GM12878 (cell line): ENCODE measurements around the gene OTOR. TPM values are rescaled to one million over a fixed set of nuclear protein-coding genes. Genes with fewer than 3 reads are reported as not detected.

Source experiments
- ATAC-seq: fragments of 200-7000 bp; cut with Tn5 transposase; 3 replicates; pipeline ENCODE4 v1.9.1; 2020; ENCODE audit warnings: mild to moderate bottlenecking, moderate library complexity
- BruUV-seq: library from RNA; stranded (reverse); fragments of 400-500 nt; replicated peaks from 2 replicates; lab custom pipeline; 2021; lab: Mats Ljungman, UMichigan
- CTCF ChIA-PET: fragments of 300-600 bp; sonication (Branson Sonifier 250); formaldehyde crosslinking; extraction: SDS; loops from one replicate; lab custom pipeline; 2021; ENCODE audit warnings: inconsistent platforms; lab: Yijun Ruan, JAX
- POLR2A ChIA-PET: fragments of 350-600 bp; formaldehyde crosslinking; extraction: SDS; loops from one replicate; lab custom pipeline; 2021; ENCODE audit warnings: inconsistent platforms; lab: Charles Lee
- RAD21 ChIA-PET: fragments of 300-600 bp; sonication (Branson Sonifier 250); formaldehyde crosslinking; loops from one replicate; lab custom pipeline; 2023; ENCODE audit warnings: antibody characterized with exemption; ENCODE audit not compliant: unreplicated experiment; lab: Charles Lee
- SMC1A ChIA-PET: fragments of 300-600 bp; sonication (Branson Sonifier 250); formaldehyde crosslinking; loops from one replicate; lab custom pipeline; 2023; ENCODE audit not compliant: unreplicated experiment, uncharacterized antibody; lab: Charles Lee
- DNase-seq: peaks from one replicate; pipeline ENCODE4 v3.0.0-alpha.2; 2011; ENCODE audit warnings: low read depth, low spot score
- FAIRE-seq: peaks from 3 replicates; lab custom pipeline; 2011; peaks lifted over from hg19 to GRCh38; lab: Jason Lieb, UNC
- H2AFZ ChIP-seq: 2 replicates; pipeline ENCODE4 v1.6.0; 2011; ENCODE audit warnings: low read depth, low read length, control low read depth; ENCODE audit not compliant: control insufficient read depth
- H3K27ac ChIP-seq: 2 replicates; pipeline ENCODE4 v1.5.1; 2011; ENCODE audit warnings: control low read depth; ENCODE audit not compliant: control insufficient read depth, insufficient read depth
- H3K27me3 ChIP-seq, 2 experiments: replicated peaks in 1 of 2; 2 replicates each; pipeline versions ENCODE4 v1.6.0 to v1.6.1; 2011; ENCODE audit warnings: low read length in 1 of 2; ENCODE audit not compliant: control insufficient read depth in 2 of 2, insufficient read depth in 2 of 2
- H3K36me3 ChIP-seq, 2 experiments: 2 replicates each; pipeline ENCODE4 v1.5.1; 2011; ENCODE audit warnings: low read length in 1 of 2; ENCODE audit not compliant: control insufficient read depth in 2 of 2, insufficient read depth in 2 of 2
- H3K4me1 ChIP-seq: 2 replicates; pipeline ENCODE4 v1.6.1; 2011; ENCODE audit warnings: mild to moderate bottlenecking, low read length, moderate library complexity, mixed read lengths; ENCODE audit not compliant: control insufficient read depth, insufficient read depth
- H3K4me2 ChIP-seq: 2 replicates; pipeline ENCODE4 v1.6.0; 2011; ENCODE audit warnings: control low read depth; ENCODE audit not compliant: control insufficient read depth, insufficient read depth
- H3K4me3 ChIP-seq: fragments of 200-600 bp; sonication (generic); 2 replicates; pipeline ENCODE4 v1.5.1; 2016
- H3K79me2 ChIP-seq: 2 replicates; pipeline ENCODE4 v1.6.0; 2011; ENCODE audit warnings: low read length; ENCODE audit not compliant: control insufficient read depth, insufficient read depth
- H3K9ac ChIP-seq: 2 replicates; pipeline ENCODE4 v1.8.0; 2011; ENCODE audit warnings: low read length, control low read depth, mixed read lengths; ENCODE audit not compliant: control insufficient read depth, insufficient read depth
- H3K9me3 ChIP-seq: replicated peaks from 3 replicates; pipeline ENCODE4 v1.5.1; 2011; ENCODE audit warnings: mild to moderate bottlenecking, low read length; ENCODE audit not compliant: control insufficient read depth, insufficient read depth
- H4K20me1 ChIP-seq: 2 replicates; pipeline ENCODE4 v1.6.0; 2011; ENCODE audit not compliant: control insufficient read depth, insufficient read depth
- BCL11A ChIP-seq: IDR thresholded peaks from 2 replicates; pipeline ENCODE4 v1.6.1; 2011; ENCODE audit warnings: low read depth, low read length
- BCL3 ChIP-seq: IDR thresholded peaks from 2 replicates; pipeline ENCODE4 v1.6.1; 2011; ENCODE audit warnings: borderline replicate concordance, low read depth, mild to moderate bottlenecking, moderate library complexity, low read length; ENCODE audit not compliant: insufficient read depth, poor library complexity, severe bottlenecking
- CHD4 ChIP-seq: fragments of 200-600 bp; sonication (generic); IDR thresholded peaks from 2 replicates; pipeline ENCODE4 v1.6.1; 2016; ENCODE audit warnings: mild to moderate bottlenecking
- E4F1 ChIP-seq: fragments of 450-650 bp; IDR thresholded peaks from 2 replicates; pipeline ENCODE4 v1.6.1; 2018; ENCODE audit warnings: borderline replicate concordance, mild to moderate bottlenecking; ENCODE audit not compliant: partially characterized antibody
- EGR1 ChIP-seq, 2 experiments: IDR thresholded peaks; 1 replicate in 1 of 2; 2 replicates in 1 of 2; pipeline ENCODE4 v1.6.1; 2011 to 2012; ENCODE audit warnings: low read depth in 2 of 2, low read length in 2 of 2, borderline replicate concordance in 1 of 2, mild to moderate bottlenecking in 1 of 2, moderate library complexity in 1 of 2
- EP300 ChIP-seq, 2 experiments: fragments of 150-350 bp in 1 of 2; IDR thresholded peaks; 2 replicates each; pipeline ENCODE4 v1.6.1; 2011 to 2012; ENCODE audit warnings: low read depth in 2 of 2, low read length in 2 of 2, borderline replicate concordance in 1 of 2, improper control_type of control experiment in 1 of 2, inconsistent platforms in 1 of 2; ENCODE audit not compliant: control insufficient read depth in 1 of 2
- ESRRA ChIP-seq: IDR thresholded peaks from 2 replicates; pipeline ENCODE4 v1.6.1; 2012; ENCODE audit warnings: mild to moderate bottlenecking, low read length, improper control_type of control experiment
- HDAC2 ChIP-seq: fragments of 200-600 bp; sonication (generic); IDR thresholded peaks from 2 replicates; pipeline ENCODE4 v1.6.1; 2017
- HDAC6 ChIP-seq: fragments of 200-600 bp; sonication (generic); IDR thresholded peaks from one replicate; pipeline ENCODE4 v1.8.0; 2017; ENCODE audit warnings: antibody characterized with exemption; ENCODE audit not compliant: unreplicated experiment
- IKZF1 ChIP-seq: fragments of 450-650 bp; conservative IDR thresholded peaks from 2 replicates; pipeline ENCODE4 v1.6.1; 2017; ENCODE audit warnings: antibody characterized with exemption, mild to moderate bottlenecking
- KLF5 ChIP-seq: fragments of 450-650 bp; IDR thresholded peaks from 2 replicates; pipeline ENCODE4 v1.6.1; 2014; ENCODE audit warnings: mild to moderate bottlenecking; ENCODE audit not compliant: partially characterized antibody
- PAX8 ChIP-seq: fragments of 450-650 bp; IDR thresholded peaks from 2 replicates; pipeline ENCODE4 v1.6.1; 2017; ENCODE audit warnings: mild to moderate bottlenecking, moderate library complexity
- RELA ChIP-seq: fragments of 450-650 bp; IDR thresholded peaks from 2 replicates; pipeline ENCODE4 v1.8.0; 2014; ENCODE audit warnings: borderline replicate concordance; ENCODE audit not compliant: partially characterized antibody
- SIN3A ChIP-seq: IDR thresholded peaks from 2 replicates; pipeline ENCODE4 v1.6.1; 2012; ENCODE audit warnings: low read depth, low read length, improper control_type of control experiment
- SUZ12 ChIP-seq: fragments of 200-600 bp; sonication (generic); IDR thresholded peaks from one replicate; pipeline ENCODE4 v1.6.1; 2018; ENCODE audit warnings: antibody characterized with exemption, mild to moderate bottlenecking; ENCODE audit not compliant: unreplicated experiment
- WGBS: methylation state at CpG from one replicate; pipeline ENCODE4 v1.1.6; 2016; ENCODE audit warnings: low lambda C conversion rate; ENCODE audit not compliant: insufficient replicate concordance, insufficient coverage; ENCODE audit errors: missing lambda C conversion rate; 5-methylcytosine and 5-hydroxymethylcytosine counted together
- in situ Hi-C: fragments of 300-500 bp; cut with MboI; formaldehyde crosslinking; loops from 9 replicates; pipeline ENCODE4 v1.14.3; 2018; ENCODE audit warnings: mixed read lengths
- intact Hi-C: fragments of 100-400 bp; cut with micrococcal nuclease; formaldehyde crosslinking; loops from one replicate; pipeline ENCODE4 v1.14.2; 2022; ENCODE audit not compliant: unreplicated experiment
- polyA plus RNA-seq, 11 experiments: library from polyadenylated mRNA; depleted of rRNA in 4 of 11; unstranded in 6 of 11; stranded (reverse) in 5 of 11; fragments of >200 nt; fragmentation: Nextera tagmentation in 4 of 11; fragmentation: Illumina TruSeq in 1 of 11; extraction: Ambion mirVana in 4 of 11; extraction: Trizol in 1 of 11; gene quantifications; 1 replicate in 1 of 11; 2 replicates in 10 of 11; pipeline versions ENCODE4 v1.2.1 to v1.2.3, GENCODE V29; 2011 to 2016; ENCODE audit warnings: inconsistent platforms in 2 of 11, missing spikeins in 2 of 11, low read depth in 1 of 11
- total RNA-seq, 4 experiments: library from RNA; depleted of rRNA in 3 of 4; stranded (reverse); fragments of >200 nt in 3 of 4; fragmentation: Illumina TruSeq in 1 of 4; extraction: Trizol in 1 of 4; gene quantifications; 2 replicates each; pipeline versions ENCODE4 v1.2.1 to v1.2.3, GENCODE V29; 2013 to 2021

The OTOR gene
- total and polyA plus RNA-seq, 10 of the 15 experiments (the other 5 are each of a cell fraction or from before 2014, with no cell fraction given), result not detected

- Histone ChIP-seq H3K4me2 (no peak overlapping the region), H3K36me3 (no peaks in the 10 kb centered on the region), H3K4me3 (no peak overlapping the region), H4K20me1 (no peaks in the 10 kb centered on the region), H3K27ac (no peak overlapping the region), H2AFZ (no peak overlapping the region), H3K27me3 (no peaks in the 10 kb centered on the region), H3K9me3 (no peaks in the 10 kb centered on the region), H3K9ac (no peak overlapping the region), H3K79me2 (no peaks in the 10 kb centered on the region), H3K4me1 (no peaks in the 10 kb centered on the region)
- in situ Hi-C loops (no loop called here), intact Hi-C loops (no loop called here)
- DNase-seq (no peak), FAIRE-seq (no peak), ATAC-seq (no peak)
- TF ChIP-seq PAX8 (no peak), EP300 (IDR thresholded peaks at IDR 0.05; ENCODE audit: borderline replicate concordance in 1 of 2, control insufficient read depth in 1 of 2, low read depth in 2 of 2, low read length in 2 of 2) (no peak), BCL11A (no peak), HDAC2 (no peak), HDAC6 (no peak), ESRRA (no peak), RELA (no peak), EGR1 (IDR thresholded peaks at IDR 0.05; ENCODE audit: borderline replicate concordance in 1 of 2, low read depth in 2 of 2, low read length in 2 of 2) (no peak)
- RAD21 ChIA-PET, result no interaction called here
- no TSS peak for BruUV-seq
- WGBS, result 38% methylated on average over 1 of the region's 1 CpG
- CTCF ChIA-PET, result interaction anchor here (1.8 kb wide), 1 partner anchor 44 kb away, joined by 4 read pairs; no protein-coding TSS in a partner anchor
- POLR2A ChIA-PET, result no interaction called here
- SMC1A ChIA-PET, result no interaction called here
Measured at GRCh38 chr20:16778159-16778558, 30.0 kb downstream of the OTOR start.

GRCh38 chr20:16781496-16781895 is 33.3 kb downstream of the OTOR start:
- ATAC-seq, result no peak
- no peaks in the 10 kb centered on the region for H3K27me3 ChIP-seq
- TF ChIP-seq PAX8 (no peak), KLF5 (no peak), SIN3A (no peak), BCL3 (no peak), CHD4 (no peak), EGR1 (IDR thresholded peaks at IDR 0.05; ENCODE audit: borderline replicate concordance in 1 of 2, low read depth in 2 of 2, low read length in 2 of 2) (no peak), IKZF1 (no peak), E4F1 (no peak), SUZ12 (no peak)

More at GRCh38 chr20:16781496-16781895, 33.3 kb downstream of the OTOR start:
- H3K4me1 ChIP-seq, result no peaks in the 10 kb centered on the region
- in situ Hi-C loops, result no loop called here
- H4K20me1 ChIP-seq, result no peaks in the 10 kb centered on the region
- ChIA-PET RAD21 (no interaction called here), POLR2A (no interaction called here), CTCF (interaction anchor here (1.3 to 1.9 kb wide), 2 partner anchors 21 to 22 kb away, joined by 4 read pairs; no protein-coding TSS in a partner anchor), SMC1A (interaction anchor here (1.3 kb wide), 1 partner anchor 22 kb away, joined by 3 read pairs; no protein-coding TSS in a partner anchor)
- H3K9ac ChIP-seq, result no peak overlapping the region
- no peak for FAIRE-seq
- no peak overlapping the region for H2AFZ ChIP-seq
- BruUV-seq, result no TSS peak
- H3K9me3 ChIP-seq, result no peaks in the 10 kb centered on the region
- H3K79me2 ChIP-seq, result no peaks in the 10 kb centered on the region
- no peak overlapping the region for H3K4me3 ChIP-seq
- DNase-seq, result no peak
- intact Hi-C loops, result no loop called here
- no peak overlapping the region for H3K4me2 ChIP-seq
- WGBS, result 95% methylated on average over 1 of the region's 1 CpG
- no peaks in the 10 kb centered on the region for H3K36me3 ChIP-seq
- no peak overlapping the region for H3K27ac ChIP-seq
